Amniotic stem cell (primary cell): ENCODE results near the gene CES2.
"Not testable (repeated sequence)": the region's sequence is repeated elsewhere in the genome, so short reads cannot be mapped to it uniquely, and the experiment has no call there.

ENCODE experiments used
- DNase-seq: peaks from one replicate; lab custom pipeline; 2025; lab: John Stamatoyannopoulos, UW

CES2 gene, protein sequence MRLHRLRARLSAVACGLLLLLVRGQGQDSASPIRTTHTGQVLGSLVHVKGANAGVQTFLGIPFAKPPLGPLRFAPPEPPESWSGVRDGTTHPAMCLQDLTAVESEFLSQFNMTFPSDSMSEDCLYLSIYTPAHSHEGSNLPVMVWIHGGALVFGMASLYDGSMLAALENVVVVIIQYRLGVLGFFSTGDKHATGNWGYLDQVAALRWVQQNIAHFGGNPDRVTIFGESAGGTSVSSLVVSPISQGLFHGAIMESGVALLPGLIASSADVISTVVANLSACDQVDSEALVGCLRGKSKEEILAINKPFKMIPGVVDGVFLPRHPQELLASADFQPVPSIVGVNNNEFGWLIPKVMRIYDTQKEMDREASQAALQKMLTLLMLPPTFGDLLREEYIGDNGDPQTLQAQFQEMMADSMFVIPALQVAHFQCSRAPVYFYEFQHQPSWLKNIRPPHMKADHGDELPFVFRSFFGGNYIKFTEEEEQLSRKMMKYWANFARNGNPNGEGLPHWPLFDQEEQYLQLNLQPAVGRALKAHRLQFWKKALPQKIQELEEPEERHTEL

DNA sequence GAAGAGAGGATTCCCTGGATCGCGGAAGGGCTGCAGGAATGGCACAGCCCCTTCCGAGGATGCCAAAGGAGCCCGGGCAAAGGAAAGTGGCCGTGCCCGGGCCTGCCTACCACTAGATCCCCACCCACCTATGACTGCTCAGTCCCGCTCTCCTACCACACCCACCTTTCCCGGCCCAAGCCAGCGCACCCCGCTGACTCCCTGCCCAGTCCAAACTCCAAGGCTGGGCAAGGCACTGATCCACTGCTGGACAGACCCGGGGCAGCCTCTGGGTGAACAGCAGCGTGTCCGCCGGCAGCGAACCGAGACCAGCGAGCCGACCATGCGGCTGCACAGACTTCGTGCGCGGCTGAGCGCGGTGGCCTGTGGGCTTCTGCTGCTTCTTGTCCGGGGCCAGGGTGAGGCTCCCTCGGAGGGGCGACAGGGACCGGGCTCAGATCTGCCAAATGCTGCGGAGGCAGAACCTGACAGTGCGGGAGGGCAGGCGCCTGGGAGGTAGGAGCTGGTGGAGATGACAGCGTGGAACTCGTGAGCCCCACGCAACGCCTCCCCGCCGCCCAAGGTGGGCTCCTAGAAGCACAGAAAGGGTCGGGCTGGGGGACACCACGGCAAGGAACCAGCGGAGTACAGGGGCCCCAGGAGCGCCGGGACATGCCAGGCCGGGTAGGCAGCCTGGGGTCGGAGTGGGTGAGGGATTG is at the start of gene CES2:
Gene CES2, plus strand, starts transcription at position 203 of the 698 bp plus-strand sequence. Its CDS starts 120 bp downstream, at position 323.
- DNase-seq = peak; percentile 29

DNA sequence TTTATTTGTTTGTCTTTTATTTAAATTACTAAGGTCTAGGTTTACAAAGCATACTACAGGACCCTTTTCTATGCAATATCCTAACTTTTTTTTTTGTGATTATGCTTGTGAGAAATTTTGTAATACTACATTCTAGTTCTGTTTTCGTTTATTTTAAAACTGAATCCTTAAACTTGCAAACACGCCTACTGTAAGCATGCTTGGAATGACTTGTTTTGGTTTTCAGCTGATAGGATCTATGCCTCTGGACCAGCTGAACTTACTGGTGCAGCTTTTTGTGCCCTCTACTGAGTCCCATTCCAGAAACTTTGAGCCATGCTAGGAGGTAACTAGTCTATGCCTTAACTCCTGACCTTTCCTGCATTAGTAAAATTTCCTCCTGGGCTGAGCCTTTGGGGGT is 49.0 kb upstream of the CES2 start:
- no peak for DNase-seq

DNA sequence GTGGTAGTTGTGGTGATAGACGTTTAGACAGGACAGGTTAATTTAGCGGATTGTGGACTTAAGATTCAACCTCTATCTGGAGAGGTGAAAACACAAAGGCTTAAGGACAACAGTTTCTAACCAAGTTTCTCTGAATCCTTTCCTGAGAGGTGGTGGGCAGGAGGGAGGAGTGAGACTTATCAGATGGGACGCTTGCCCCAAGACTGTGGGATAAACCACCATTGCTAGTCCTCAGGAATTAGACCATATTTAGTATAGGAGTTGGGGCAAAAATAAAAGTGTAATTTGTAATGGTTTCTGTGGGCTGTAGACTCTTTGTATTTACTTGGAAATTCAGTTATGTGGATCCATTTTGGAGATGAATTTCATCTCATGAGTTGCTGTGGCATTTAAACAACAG is 48.4 kb upstream of the CES2 start:
- DNase-seq = no peak

DNA sequence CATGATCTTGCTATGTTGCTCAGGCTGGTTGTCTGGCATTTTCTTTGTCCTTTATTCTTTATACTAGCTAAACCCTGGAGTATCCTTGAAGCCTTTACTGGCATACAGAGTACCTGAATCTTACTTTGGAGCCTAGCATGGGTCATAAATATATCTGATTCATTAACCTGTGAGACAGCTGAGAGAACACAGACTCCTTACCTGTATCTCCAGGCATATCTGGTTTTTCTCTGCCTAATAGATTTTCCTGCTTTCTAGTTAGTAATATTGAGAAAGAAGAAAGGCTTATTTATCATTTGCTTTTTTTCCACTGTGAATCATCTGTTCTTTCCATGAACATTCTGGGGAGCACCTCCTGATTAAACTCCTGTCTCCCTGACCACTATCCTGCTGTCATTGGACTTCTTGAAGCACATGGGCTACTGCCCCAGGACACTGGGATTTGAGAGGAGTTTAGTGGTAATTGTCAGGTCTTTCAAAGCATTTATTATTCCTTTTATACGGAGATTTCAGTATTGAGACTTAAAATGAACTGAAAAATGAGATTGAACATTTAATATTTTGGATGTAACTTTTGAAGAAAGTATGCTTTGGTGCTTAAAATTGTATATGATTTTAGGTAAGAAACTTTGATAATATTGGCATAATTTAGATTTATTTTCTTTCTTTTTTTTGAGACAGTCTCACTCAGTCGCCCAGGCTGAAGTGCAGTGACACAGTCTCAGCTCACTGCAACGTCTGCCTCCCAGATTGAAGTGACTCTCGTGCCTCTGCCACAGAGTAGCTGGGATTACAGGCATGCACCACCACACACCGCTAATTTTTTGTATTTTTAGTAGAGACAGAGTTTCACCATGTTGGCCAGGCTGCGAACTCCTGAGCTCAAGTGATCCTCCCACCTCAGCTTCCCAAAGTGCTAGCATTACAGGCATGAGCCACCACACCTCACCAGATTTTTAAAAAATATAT is 46.4 kb upstream of the CES2 start:
- DNase-seq = no peak

DNA sequence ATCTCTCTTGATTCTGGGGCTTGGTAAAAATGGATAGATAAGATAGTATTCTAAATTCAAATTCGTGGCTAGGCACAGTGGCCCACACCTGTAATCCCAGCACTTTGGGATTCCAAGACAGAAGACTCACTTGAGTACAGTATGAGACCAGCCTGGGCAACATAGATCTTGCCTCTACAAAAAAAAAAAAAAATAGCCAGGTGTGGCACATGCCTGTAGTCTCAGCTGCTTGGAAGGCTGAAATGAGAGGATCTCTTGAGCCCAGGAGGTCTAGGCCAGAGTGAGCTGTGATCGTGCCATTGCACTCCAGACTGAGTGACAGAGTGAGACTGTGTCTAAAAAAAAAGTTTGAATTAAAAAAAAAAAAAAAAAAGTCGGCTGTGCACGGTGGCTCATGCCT is 45.7 kb upstream of the CES2 start:
- DNase-seq = no peak

DNA sequence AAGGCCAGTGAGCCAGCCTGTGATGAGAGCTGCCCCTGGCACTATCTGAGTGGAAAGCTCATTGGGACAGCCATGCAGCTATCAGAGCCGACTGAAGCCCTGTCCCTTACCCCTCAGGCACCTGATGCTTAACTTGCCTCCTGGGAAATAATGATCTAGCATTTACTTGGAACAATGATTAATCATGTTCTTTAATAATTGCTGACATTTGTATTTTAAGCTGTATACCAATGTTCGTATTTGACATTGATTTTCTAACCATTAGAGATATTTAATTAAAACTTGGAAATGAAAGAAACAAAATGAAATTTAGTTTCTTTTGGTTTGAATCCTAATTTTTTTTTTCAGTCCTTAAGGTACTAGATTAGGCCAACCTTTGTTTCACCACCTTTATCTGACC is 44.5 kb upstream of the CES2 start:
- no peak for DNase-seq

DNA sequence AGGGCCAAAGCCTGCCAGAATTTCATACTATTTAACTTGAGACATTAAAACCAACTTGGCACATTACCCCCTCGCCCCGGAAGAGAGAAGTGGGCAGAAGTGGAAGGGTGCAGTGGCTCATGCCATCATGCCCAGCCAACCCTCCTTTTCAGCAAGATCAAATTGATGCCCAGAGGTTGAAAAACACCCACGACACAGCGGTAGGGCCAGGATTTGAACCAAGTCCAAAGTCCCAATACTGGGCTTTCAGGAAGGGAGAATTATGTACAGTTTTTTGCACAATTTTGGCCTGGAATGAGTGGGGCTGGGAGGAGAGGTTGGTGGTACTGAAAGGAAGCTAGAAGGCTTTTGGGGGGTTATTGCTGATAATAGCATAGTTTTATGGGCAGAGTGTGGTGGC is 44.0 kb upstream of the CES2 start:
- DNase-seq = no peak

DNA sequence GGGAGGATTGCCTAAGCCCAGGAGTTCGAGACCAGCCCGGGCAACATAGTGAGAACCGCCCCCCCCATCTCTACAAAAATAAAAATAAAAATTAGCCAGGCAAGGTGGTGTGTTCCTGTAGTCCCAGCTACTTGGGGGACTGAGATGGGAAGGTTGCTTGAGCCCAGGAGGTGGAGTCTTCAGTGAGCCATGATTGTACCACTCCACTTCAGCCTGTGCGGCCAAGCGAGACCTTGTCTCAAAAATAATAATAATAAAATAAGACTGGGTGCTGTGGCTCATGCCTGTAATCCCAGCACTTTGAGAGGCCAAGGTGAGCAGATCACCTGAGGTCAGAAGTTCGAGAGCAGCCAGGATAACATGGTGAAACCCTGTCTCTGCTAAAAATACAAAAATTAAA is 43.5 kb upstream of the CES2 start:
- no peak for DNase-seq

DNA sequence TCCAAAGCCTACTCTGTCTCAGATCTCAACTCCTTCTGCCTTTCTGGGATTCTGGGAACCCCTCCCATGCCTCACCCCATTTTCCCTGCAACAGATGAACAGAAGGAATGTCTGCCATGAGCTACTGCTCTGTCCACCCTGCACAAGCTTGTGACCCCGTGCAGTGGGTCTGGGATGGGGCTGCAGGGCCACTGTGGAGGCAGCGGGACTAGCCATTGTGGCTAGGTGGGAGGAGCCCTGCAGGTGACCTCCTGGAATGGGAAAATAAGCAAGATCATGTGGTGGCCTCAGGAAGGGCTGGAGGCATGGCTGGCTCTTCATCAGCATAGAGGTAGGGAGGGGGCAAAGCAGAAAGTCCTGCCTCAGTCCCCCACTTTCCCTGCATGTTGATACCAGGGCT is 41.3 kb upstream of the CES2 start:
- no peak for DNase-seq

DNA sequence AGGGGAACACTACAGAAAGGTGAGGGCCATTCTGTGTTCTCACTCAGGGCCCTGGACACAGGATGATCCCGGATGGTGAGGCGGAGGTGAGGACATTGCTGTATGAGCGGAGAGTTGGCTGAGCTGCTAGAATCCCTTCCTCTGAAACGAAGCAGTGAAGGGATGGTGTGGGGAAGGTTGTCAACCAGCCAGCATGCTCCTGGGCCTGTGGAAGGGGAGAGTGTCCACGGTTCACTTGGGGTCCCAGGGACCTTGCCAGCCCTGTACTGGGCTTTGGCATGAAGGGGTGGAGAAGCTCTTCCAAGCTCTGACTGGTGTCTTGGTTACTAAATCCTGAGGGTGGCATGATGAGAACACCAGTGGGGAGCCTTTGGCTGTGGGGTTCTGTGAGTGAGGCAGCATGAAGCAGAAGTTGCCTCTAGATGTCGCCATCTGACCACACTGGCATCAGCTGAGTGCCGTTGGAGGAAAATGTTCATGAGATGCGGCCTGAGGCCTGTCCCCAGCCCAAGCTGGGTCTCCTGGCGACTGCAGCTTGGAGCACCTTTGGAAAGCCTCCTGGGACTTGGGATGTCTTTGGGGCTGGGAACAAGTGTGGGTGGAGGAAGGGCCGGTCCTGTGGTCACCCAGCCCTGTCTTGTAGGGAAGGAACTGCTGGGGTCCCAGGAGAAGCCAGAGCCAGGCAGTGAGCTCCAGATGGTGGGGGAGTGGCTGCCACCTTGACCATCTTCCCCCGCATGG is 40.2 kb upstream of the CES2 start:
- DNase-seq = peak; percentile 65

DNA sequence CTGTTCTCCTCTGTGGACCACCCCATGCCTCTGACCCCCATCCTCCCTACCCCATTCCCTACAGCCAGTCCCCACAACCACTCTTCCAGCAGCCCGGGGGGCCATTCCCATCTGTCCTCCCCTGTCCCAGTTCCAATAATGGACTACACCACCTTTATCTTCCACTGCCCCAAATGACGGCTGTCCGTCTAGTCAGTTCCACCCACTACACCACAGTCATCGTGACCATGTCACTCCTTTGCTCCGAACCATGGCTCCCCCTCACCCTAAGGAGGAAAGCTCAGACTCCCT is 39.7 kb upstream of the CES2 start:
- no peak for DNase-seq

DNA sequence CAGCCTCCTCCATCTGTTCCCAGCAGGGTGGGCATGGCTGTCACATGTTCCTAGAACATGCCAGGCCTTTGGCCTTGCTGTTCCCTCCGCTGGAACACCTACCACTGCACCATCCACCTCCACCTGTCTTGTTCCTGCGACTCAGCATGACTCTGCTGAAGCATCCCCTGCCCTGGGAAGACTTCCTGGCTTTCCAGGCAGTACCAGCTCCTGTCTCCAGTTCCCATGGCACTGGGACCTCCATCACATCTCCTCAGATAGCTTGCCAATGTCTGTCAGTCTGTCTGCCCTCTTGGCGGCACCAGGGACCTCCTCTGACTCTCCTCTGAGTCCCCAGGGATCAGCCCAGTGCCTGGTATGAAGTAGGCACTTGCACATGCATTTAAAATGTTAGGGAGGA is 39.3 kb upstream of the CES2 start:
- no peak for DNase-seq

DNA sequence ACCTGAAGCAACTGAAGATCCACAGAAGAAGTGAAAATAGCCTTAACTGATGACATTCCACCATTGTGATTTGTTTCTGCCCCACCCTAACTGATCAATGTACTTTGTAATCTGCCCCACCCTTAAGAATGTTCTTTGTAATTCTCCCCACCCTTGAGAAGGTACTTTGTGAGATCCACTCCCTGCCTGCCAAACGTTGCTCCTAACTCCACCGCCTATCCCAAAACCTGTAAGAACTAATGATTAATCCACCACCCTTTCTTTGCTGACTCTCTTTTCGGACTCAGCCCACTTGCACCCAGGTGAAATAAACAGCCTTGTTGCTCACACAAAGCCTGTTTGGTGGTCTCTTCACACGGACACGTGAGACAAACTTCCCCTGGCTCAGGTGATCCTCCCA is 38.6 kb upstream of the CES2 start:
- not testable (repeated sequence) for DNase-seq

DNA sequence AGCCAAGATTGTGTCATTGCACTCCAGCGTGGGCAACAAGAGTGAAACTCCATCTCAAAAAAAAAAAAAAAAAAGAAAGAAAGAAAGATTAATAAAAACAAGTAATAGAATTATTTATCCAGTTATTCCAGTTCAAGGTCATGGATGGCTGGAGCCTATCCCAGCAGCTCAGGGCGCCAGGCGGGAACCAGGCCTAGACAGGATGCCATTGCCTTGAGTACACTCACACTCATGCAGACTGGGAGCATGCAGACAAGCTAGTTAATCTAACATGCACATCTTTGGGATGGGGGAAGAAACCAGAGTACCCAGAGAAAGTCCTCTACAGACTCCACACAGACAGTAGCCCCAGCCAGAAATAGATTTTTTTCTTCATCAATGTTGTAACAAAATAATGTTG is 37.1 kb upstream of the CES2 start:
- DNase-seq = no peak

DNA sequence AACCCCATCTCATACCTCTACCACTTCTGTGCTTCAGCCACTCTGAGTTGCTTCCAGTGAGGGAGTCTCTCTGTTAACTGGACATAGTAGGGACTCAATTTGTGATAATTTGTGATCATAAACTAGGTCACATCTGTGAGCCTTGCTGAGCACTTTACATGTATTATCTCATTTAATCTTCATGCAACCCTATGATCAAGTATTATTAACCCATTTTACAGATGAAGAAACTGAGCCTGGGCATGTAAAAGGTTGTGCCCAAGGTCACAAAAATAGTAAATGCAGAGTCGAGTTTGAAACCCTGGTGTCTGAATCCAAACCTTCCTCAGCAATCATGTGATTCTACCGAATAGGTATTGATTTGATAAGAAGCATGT is 36.4 kb upstream of the CES2 start:
- DNase-seq = no peak

DNA sequence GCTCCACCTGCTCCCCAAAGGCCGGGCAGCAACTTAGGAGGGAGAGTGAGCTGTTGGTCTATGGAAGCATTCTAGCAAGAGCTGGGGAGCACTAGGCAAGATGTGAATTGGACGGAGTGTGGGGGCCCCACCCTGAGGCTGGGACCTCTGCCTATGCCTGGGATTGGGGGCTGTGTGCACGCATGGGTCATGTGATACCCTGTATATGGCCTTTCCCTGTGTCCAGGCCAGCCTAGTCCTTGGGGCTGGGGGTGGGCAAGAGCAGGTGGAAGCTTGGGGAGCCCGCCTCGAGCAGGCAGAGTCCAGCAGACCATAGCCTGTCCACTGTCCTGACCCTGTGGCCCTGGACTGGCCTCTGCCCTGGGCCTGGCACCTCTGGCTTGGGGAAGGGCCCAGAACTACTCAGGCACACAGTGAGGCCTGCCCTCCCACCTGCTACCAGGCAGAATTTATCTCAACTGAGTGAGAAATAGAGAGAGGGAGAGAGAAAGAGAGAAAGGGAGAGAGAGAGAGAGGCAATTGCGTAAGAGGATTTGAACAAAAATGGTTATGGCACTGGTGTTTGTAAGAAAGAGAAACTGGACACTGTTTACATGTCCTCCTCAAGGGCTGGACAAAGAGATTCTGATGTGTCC is 35.9 kb upstream of the CES2 start:
- no peak for DNase-seq

DNA sequence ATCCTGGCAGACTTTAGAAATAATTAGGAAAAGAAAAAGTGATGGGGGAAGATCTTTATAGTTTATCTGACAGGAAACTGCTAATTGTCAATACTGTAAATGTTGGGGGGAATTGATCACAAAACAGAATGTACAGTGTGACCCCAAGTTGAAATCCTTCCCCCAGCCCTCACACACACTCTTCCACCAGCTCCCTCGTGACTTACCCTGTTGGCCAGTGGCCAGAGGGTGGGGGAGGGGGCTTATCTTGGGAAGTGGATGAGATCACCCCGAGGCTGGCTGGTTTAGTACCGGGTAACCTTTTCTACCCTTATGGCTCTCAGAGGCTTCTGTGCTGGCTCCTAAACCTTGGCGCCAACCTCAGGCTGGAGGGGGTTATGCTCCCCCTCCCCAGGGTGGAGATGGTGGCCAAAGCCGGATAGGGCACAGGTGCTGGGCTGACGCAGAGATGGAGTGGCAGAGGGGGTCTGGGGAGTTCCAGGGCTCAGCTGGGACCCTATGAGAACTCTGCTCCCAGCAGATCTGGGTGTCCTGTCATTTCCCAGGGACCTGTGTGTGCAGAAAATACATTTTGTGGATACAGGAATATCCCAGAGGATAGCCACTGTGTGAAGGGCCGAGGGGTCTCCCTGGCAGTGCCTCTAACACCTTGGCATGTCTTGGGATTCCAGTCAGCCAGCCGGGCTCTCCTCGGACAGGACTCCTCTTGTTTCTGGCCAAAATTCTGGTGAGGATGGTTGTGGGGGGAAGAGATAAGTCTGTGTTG is 35.2 kb upstream of the CES2 start:
- no peak for DNase-seq

DNA sequence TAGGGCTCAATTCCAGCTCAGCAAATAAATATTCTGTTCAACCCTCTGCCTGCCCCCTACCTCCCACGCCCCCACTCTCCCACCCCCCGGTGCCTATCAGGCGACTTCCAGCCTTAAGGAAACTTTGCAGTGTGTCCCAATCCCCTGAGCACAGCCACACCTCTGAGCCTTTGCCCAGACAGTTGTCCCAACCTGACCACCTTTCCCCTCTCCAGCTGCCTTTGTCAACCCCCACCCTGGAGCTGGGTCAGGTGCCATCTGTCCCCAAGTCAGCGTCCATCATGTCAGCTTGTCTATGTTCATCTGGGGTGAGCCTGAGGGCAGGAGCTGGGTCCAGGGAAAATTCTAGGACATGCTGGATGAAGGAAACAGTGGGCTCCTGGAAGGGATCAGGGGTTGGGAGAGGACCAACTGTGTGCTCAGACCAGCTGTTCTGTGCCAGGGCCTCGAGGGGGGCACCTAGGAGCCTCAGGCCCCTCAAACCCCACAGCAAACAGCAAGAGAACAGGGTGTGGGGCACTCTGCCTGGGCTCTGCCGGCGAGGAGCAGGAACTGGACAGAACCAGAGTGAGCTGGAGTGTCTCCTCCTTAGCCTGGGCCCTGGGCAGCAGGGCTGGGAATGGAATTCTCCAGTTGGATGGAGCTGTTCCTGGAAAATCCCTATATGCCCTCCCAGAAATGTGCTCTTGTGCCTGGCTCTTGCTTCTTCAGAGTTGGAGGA is 34.4 kb upstream of the CES2 start:
- no peak for DNase-seq

DNA sequence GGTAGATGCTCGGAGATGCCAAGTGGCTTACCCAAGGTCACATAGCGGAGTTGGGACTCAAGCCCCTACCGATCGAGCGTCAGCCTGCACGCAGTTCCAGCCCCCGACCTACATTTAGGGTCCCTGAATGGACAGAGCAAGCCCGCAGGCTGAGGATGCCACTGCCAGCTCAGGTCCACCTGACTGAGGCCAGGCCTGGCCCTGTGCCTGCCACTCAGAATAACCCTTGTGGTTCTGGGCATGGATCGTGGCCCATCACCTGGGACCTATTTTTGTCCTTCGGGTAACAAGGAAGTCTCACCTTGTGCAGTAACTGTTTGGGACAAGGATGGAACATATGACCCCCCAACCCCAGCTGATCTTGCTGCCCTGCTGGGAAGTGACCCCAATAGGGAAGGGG is 33.7 kb upstream of the CES2 start:
- DNase-seq = no peak
